HG03095 (cell line): Measurements from ENCODE around the gene FAM184B.

Experiments used
- ATAC-seq: cut with Tn5 transposase; IDR thresholded peaks from one replicate; pipeline ENCODE4 v1.9.1; 2021; ENCODE audit warnings: moderate library complexity; ENCODE audit not compliant: unreplicated experiment

The FAM184B gene

GRCh38 chr4:17646693-17647092, 134.7 kb downstream of the FAM184B start:
- ATAC-seq = no peak

GRCh38 chr4:17642398-17642783, 139.0 kb downstream of the FAM184B start:
- no peak for ATAC-seq

GRCh38 chr4:17639136-17639535, 142.3 kb downstream of the FAM184B start:
- ATAC-seq = no peak

- ATAC-seq = peak; percentile 93
Observed at GRCh38 chr4:17636696-17637622, 144.5 kb downstream of the FAM184B start.

- peak; percentile 11 for ATAC-seq
Observed at GRCh38 chr4:17636341-17636695, 145.1 kb downstream of the FAM184B start.

GRCh38 chr4:17635056-17635455, 146.4 kb downstream of the FAM184B start:
- no peak for ATAC-seq

GRCh38 chr4:17633600-17633999, 147.8 kb downstream of the FAM184B start:
- ATAC-seq = no peak

- no peak for ATAC-seq
Observed at GRCh38 chr4:17630228-17630627, 151.2 kb downstream of the FAM184B start.

GRCh38 chr4:17624821-17625220, 156.6 kb downstream of the FAM184B start:
- ATAC-seq = no peak

- ATAC-seq = no peak
Observed at GRCh38 chr4:17623451-17624001, 157.9 kb downstream of the FAM184B start.

GRCh38 chr4:17619416-17620105, 161.9 kb downstream of the FAM184B start:
- ATAC-seq = no peak

GRCh38 chr4:17618926-17619325, 162.5 kb downstream of the FAM184B start:
- no peak for ATAC-seq

- no peak for ATAC-seq
Observed at GRCh38 chr4:17616283-17616682, 165.1 kb downstream of the FAM184B start.

- peak; percentile 92 for ATAC-seq
Observed at GRCh38 chr4:17614416-17615299, 166.8 kb downstream of the FAM184B start, which contains the start of gene MED28. Gene MED28 (plus strand): TSS chr4:17614641. CDS start chr4:17614655, 14 bp downstream.

- ATAC-seq = peak; percentile 45
Observed at GRCh38 chr4:17613761-17614415, 167.5 kb downstream of the FAM184B start.

- no peak for ATAC-seq
Observed at GRCh38 chr4:17605236-17605635, 176.2 kb downstream of the FAM184B start.

- ATAC-seq = no peak
Observed at GRCh38 chr4:17599826-17600225, 181.6 kb downstream of the FAM184B start.

- no peak for ATAC-seq
Observed at GRCh38 chr4:17597517-17597916, 183.9 kb downstream of the FAM184B start.

- peak; percentile 75 for ATAC-seq
Observed at GRCh38 chr4:17595471-17596005, 185.9 kb downstream of the FAM184B start.

- no peak for ATAC-seq
Observed at GRCh38 chr4:17589355-17589754, 192.1 kb downstream of the FAM184B start.
